Panc1 (cell line): ENCODE measurements around the gene POU1F1.

Experiments
- CTCF ChIP-seq: fragments of 450-650 bp; IDR thresholded peaks from 2 replicates; pipeline ENCODE4 v1.5.1; 2017; ENCODE audit warnings: mild to moderate bottlenecking
- POLR2AphosphoS5 ChIP-seq: IDR thresholded peaks from 2 replicates; pipeline ENCODE4 v1.6.1; 2012; ENCODE audit warnings: mild to moderate bottlenecking, low read depth, low read length, moderate library complexity
- REST ChIP-seq, 2 experiments: IDR thresholded peaks; 2 replicates each; pipeline ENCODE4 v1.6.1; 2011 to 2012; ENCODE audit warnings: low read depth in 2 of 2, control low read depth in 1 of 2, low read length in 1 of 2, mild to moderate bottlenecking in 1 of 2, moderate library complexity in 1 of 2; ENCODE audit not compliant: insufficient read depth in 1 of 2
- SIN3A ChIP-seq: IDR thresholded peaks from 2 replicates; pipeline ENCODE4 v1.6.1; 2012; ENCODE audit warnings: low read depth, mild to moderate bottlenecking, low read length, moderate library complexity, borderline replicate concordance; ENCODE audit not compliant: insufficient read depth

GRCh38 chr3:87311309-87311708 lies 34.9 kb upstream of the POU1F1 start:
- no peak for TF ChIP-seq CTCF
- TF ChIP-seq POLR2AphosphoS5, result no peak
- no peak for TF ChIP-seq SIN3A
- no peak for TF ChIP-seq REST (IDR thresholded peaks at IDR 0.05; ENCODE audit: insufficient read depth in 1 of 2, low read depth in 2 of 2, low read length in 1 of 2)
